Panc1 (cell line): Measurements from ENCODE around the gene B9D2. TPM values are rescaled to one million over a fixed set of nuclear protein-coding genes. Genes with fewer than 3 reads are reported as not detected.
A peak's percentile ranks its signal among the peaks of the same experiment; 100 is the strongest.

ENCODE experiments used
- ATAC-seq: fragments of 200-7000 bp; cut with Tn5 transposase; 2 replicates; pipeline ENCODE4 v1.9.1; 2020; ENCODE audit warnings: mild to moderate bottlenecking, moderate library complexity
- BruUV-seq: library from RNA; stranded (reverse); fragments of 400-500 nt; replicated peaks from 2 replicates; lab custom pipeline; 2021; lab: Mats Ljungman, UMichigan
- CTCF ChIA-PET: fragments of 300-600 bp; sonication (Branson Sonifier 250); formaldehyde crosslinking; loops from one replicate; lab custom pipeline; 2022; ENCODE audit warnings: antibody characterized with exemption; lab: Charles Lee
- POLR2A ChIA-PET: fragments of 300-600 bp; sonication (Branson Sonifier 250); formaldehyde crosslinking; loops from one replicate; lab custom pipeline; 2022; ENCODE audit warnings: antibody characterized with exemption; lab: Charles Lee
- DNase-seq: peaks from one replicate; pipeline ENCODE4 v3.0.0-alpha.2; 2010; ENCODE audit warnings: low read depth, low spot score
- H3K27ac ChIP-seq: 2 replicates; pipeline ENCODE4 v1.5.1; 2011; ENCODE audit warnings: mild to moderate bottlenecking, low read length, inconsistent platforms
- H3K27me3 ChIP-seq: fragments of 200-500 bp; sonication (Bioruptor generic); 2 replicates; pipeline ENCODE4 v1.6.0; 2014; ENCODE audit warnings: low read length, inconsistent platforms; ENCODE audit not compliant: control insufficient read depth, insufficient read depth
- H3K36me3 ChIP-seq: fragments of 200-500 bp; sonication (Bioruptor generic); 2 replicates; pipeline ENCODE4 v1.5.1; 2014; ENCODE audit warnings: inconsistent platforms, mild to moderate bottlenecking, low read length, moderate library complexity; ENCODE audit not compliant: control insufficient read depth, insufficient read depth
- H3K4me1 ChIP-seq: 2 replicates; pipeline ENCODE4 v1.5.1; 2011; ENCODE audit warnings: inconsistent platforms, mild to moderate bottlenecking, low read length, moderate library complexity; ENCODE audit not compliant: control insufficient read depth, insufficient read depth
- H3K4me3 ChIP-seq, 2 experiments: 2 replicates each; pipeline ENCODE4 v1.5.1; 2011 to 2012; ENCODE audit warnings: low read depth in 2 of 2, low read length in 2 of 2, mild to moderate bottlenecking in 2 of 2, inconsistent platforms in 1 of 2, moderate library complexity in 1 of 2
- H3K9me3 ChIP-seq: fragments of 200-500 bp; sonication (Bioruptor generic); 2 replicates; pipeline ENCODE4 v1.5.1; 2014; ENCODE audit warnings: low read depth, mild to moderate bottlenecking, inconsistent platforms, low read length, moderate library complexity; ENCODE audit not compliant: control insufficient read depth, insufficient read depth
- POLR2AphosphoS5 ChIP-seq: IDR thresholded peaks from 2 replicates; pipeline ENCODE4 v1.6.1; 2012; ENCODE audit warnings: mild to moderate bottlenecking, low read depth, low read length, moderate library complexity
- SIN3A ChIP-seq: IDR thresholded peaks from 2 replicates; pipeline ENCODE4 v1.6.1; 2012; ENCODE audit warnings: low read depth, mild to moderate bottlenecking, low read length, moderate library complexity, borderline replicate concordance; ENCODE audit not compliant: insufficient read depth
- TCF7L2 ChIP-seq: IDR thresholded peaks from 2 replicates; pipeline ENCODE4 v1.6.1; 2011; ENCODE audit warnings: mild to moderate bottlenecking, low read depth, low read length, inconsistent platforms
- in situ Hi-C: cut with HindIII; loops from 2 replicates; pipeline ENCODE4 v1.10.0; 2016; ENCODE audit warnings: low sequenced_read_pairs, low pct_unique_long_range_greater_than_20kb
- intact Hi-C: fragments of 100-400 bp; cut with micrococcal nuclease; formaldehyde crosslinking; loops from one replicate; pipeline ENCODE4 v1.10.0; 2022; ENCODE audit not compliant: unreplicated experiment
- total RNA-seq: library from RNA; stranded (reverse); gene quantifications from one replicate; pipeline ENCODE4 v1.2.1, GENCODE V29; 2021; ENCODE audit not compliant: unreplicated experiment
- TF ChIP-seq, protein P1 (sequence below), 2 experiments: IDR thresholded peaks; 2 replicates each; pipeline ENCODE4 v1.6.1; 2011 to 2012; ENCODE audit warnings: low read depth in 2 of 2, control low read depth in 1 of 2, low read length in 1 of 2, mild to moderate bottlenecking in 1 of 2, moderate library complexity in 1 of 2; ENCODE audit not compliant: insufficient read depth in 1 of 2
- TF ChIP-seq, protein P2 (sequence below): fragments of 450-650 bp; IDR thresholded peaks from 2 replicates; pipeline ENCODE4 v1.5.1; 2017; ENCODE audit warnings: mild to moderate bottlenecking

B9D2 gene
- total RNA-seq, 1 experiment from 2014 or later, result 7.1 TPM

DNA sequence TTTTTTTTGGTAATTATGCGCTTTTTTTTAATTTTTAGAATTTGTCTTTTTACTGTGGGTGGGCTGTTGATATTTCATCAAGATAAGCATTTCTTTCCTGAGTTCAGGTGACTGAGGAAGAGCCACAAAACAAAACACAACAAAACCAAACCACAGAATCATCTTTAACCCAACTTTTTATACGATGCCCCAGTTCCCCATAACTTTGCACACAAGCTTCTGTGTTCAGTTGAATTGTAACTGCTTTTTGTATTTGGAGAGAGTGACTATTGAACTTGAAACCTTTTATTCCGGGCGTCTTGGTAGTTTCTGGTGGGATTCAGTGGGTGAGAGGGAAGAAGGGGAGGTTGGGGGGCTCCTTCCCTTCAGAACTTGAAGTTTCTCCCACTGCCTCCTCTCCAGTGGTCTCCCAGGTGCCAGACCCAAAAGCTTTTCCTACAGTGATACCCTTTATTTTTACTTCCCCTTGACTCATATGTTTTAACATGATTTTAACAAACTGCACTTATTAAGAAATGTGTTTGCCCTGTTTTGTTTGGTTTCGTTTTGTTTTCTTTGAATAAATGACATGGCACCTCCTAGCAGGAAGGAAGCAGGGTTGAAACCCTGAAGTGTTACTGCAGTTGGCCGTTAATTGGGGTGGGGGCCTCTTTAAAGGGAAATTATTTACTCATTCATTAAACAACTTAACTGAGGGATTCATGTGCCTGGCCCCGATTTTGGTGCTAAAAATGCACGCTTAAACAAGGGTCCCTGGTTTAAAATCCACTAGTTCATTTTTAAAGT lies 56.7 kb downstream of the B9D2 start:
- Histone ChIP-seq H3K27ac (no peak overlapping the region), H3K27me3 (no peaks in the 10 kb centered on the region), H3K9me3 (no peaks in the 10 kb centered on the region), H3K36me3 (peaks cover 6% of the 10 kb centered on the region; the same call in 1 of the 2 replicates), H3K4me1 (peaks cover 15% of the 10 kb centered on the region), H3K4me3 (no peak overlapping the region)
- TF ChIP-seq, protein P1, sequence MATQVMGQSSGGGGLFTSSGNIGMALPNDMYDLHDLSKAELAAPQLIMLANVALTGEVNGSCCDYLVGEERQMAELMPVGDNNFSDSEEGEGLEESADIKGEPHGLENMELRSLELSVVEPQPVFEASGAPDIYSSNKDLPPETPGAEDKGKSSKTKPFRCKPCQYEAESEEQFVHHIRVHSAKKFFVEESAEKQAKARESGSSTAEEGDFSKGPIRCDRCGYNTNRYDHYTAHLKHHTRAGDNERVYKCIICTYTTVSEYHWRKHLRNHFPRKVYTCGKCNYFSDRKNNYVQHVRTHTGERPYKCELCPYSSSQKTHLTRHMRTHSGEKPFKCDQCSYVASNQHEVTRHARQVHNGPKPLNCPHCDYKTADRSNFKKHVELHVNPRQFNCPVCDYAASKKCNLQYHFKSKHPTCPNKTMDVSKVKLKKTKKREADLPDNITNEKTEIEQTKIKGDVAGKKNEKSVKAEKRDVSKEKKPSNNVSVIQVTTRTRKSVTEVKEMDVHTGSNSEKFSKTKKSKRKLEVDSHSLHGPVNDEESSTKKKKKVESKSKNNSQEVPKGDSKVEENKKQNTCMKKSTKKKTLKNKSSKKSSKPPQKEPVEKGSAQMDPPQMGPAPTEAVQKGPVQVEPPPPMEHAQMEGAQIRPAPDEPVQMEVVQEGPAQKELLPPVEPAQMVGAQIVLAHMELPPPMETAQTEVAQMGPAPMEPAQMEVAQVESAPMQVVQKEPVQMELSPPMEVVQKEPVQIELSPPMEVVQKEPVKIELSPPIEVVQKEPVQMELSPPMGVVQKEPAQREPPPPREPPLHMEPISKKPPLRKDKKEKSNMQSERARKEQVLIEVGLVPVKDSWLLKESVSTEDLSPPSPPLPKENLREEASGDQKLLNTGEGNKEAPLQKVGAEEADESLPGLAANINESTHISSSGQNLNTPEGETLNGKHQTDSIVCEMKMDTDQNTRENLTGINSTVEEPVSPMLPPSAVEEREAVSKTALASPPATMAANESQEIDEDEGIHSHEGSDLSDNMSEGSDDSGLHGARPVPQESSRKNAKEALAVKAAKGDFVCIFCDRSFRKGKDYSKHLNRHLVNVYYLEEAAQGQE (IDR thresholded peaks at IDR 0.05; ENCODE audit: insufficient read depth in 1 of 2, low read depth in 2 of 2, low read length in 1 of 2), result no peak
- no peak for TF ChIP-seq TCF7L2
- TF ChIP-seq POLR2AphosphoS5, result no peak
- TF ChIP-seq, protein P2, sequence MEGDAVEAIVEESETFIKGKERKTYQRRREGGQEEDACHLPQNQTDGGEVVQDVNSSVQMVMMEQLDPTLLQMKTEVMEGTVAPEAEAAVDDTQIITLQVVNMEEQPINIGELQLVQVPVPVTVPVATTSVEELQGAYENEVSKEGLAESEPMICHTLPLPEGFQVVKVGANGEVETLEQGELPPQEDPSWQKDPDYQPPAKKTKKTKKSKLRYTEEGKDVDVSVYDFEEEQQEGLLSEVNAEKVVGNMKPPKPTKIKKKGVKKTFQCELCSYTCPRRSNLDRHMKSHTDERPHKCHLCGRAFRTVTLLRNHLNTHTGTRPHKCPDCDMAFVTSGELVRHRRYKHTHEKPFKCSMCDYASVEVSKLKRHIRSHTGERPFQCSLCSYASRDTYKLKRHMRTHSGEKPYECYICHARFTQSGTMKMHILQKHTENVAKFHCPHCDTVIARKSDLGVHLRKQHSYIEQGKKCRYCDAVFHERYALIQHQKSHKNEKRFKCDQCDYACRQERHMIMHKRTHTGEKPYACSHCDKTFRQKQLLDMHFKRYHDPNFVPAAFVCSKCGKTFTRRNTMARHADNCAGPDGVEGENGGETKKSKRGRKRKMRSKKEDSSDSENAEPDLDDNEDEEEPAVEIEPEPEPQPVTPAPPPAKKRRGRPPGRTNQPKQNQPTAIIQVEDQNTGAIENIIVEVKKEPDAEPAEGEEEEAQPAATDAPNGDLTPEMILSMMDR, result no peak
- no peak for TF ChIP-seq SIN3A
- ATAC-seq (no peak), DNase-seq (no peak)
- in situ Hi-C loops, result no loop called here
- CTCF ChIA-PET, result interaction anchor here (0.6 kb wide), 1 partner anchor 163 kb away, joined by 6 read pairs; no protein-coding TSS in a partner anchor
- TSS peak; percentile 78 for BruUV-seq
- intact Hi-C loops, result no loop called here
- POLR2A ChIA-PET, result interaction anchor here (0.6 kb wide), 1 partner anchor 116 kb away, joined by 5 read pairs; no protein-coding TSS in a partner anchor

DNA sequence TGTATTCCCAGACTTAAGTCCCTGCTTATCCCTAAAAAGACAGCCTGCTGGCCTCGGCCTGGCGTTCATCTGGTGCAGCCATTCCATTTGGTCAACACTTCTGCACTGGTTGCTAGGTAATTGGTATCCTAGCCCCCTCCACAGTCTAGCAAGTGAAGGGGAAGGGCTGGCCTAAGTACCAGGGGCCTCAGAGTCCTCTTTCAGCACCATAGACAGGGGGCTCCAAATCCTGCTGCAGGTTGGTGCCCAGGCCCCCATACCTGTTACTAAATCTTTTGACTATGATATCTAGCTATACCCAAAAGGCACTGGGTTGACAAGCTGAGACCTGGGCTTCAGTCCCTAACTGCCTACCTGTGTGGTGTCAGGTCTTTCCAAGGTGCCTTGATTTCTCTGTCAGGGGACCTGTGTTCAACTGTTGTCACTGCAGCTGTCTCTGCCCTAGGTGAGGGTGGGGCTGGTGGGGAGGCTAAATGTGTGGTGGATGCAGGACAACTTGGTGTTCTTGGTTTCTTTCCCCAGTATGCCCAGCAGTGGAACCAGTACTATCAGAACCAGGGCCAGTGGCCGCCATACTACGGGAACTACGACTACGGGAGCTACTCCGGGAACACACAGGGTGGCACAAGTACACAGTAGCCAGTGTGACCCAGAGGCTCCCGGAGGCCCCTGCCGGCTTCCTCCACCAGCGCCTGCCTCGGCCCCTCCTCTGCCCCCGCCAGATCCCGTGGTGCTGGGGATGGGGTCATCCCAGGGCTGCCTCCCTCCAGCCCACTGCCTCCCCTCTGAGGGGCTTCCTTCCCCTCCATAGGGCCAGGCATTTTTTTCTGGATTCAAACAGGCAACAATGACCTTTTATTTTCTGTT lies 57.8 kb downstream of the B9D2 start:
- Histone ChIP-seq H3K4me3 (no peak overlapping the region), H3K27ac (no peak overlapping the region), H3K36me3 (peaks cover 8% of the 10 kb centered on the region), H3K9me3 (no peaks in the 10 kb centered on the region), H3K4me1 (peaks cover 15% of the 10 kb centered on the region), H3K27me3 (no peaks in the 10 kb centered on the region)
- in situ Hi-C loops (no loop called here), intact Hi-C loops (no loop called here)
- TF ChIP-seq TCF7L2 (no peak), POLR2AphosphoS5 (no peak), SIN3A (no peak)
- TF ChIP-seq, protein P2, result no peak
- TF ChIP-seq, protein P1 (IDR thresholded peaks at IDR 0.05; ENCODE audit: insufficient read depth in 1 of 2, low read depth in 2 of 2, low read length in 1 of 2), result peak in 1 of 2 experiments; percentile 54; a peak in 2 of 4 replicates
- POLR2A ChIA-PET, result interaction anchor here (0.6 kb wide), 1 partner anchor 37 kb away, joined by 12 read pairs; no protein-coding TSS in a partner anchor
- DNase-seq (no peak), ATAC-seq (no peak)
- CTCF ChIA-PET, result no interaction called here
- no TSS peak for BruUV-seq
